GM12872 (cell line): ENCODE measurements around the gene ASIC3.

ENCODE experiments used
- CTCF ChIP-seq: IDR thresholded peaks from 3 replicates; pipeline ENCODE4 v1.5.1; 2011; ENCODE audit warnings: low read depth, mild to moderate bottlenecking, low read length, moderate library complexity; ENCODE audit not compliant: insufficient read depth

The ASIC3 gene

GRCh38 chr7:151023232-151023631, 25.1 kb upstream of the ASIC3 start:
- TF ChIP-seq CTCF: no peak

GRCh38 chr7:151024435-151025056, 23.8 kb upstream of the ASIC3 start, which contains the start of gene ATG9B:
Gene ATG9B, minus strand, starts transcription at chr7:151024494. Its CDS starts 71 bp downstream, at chr7:151024423.
- no peak for TF ChIP-seq CTCF

GRCh38 chr7:151025924-151026671, 22.2 kb upstream of the ASIC3 start:
- no peak for TF ChIP-seq CTCF

GRCh38 chr7:151028131-151028947, 20.0 kb upstream of the ASIC3 start, which contains the start of gene ABCB8:
Gene ABCB8, plus strand, starts transcription at chr7:151028450. Its CDS starts 66 bp downstream, at chr7:151028516.
- peak; percentile 32; the same call in 2 of the 3 replicates for TF ChIP-seq CTCF

- TF ChIP-seq CTCF: no peak
Measured at GRCh38 chr7:151028948-151029501, 19.3 kb upstream of the ASIC3 start.

GRCh38 chr7:151031011-151031410, 17.3 kb upstream of the ASIC3 start:
- TF ChIP-seq CTCF: no peak
